Liver (tissue), 9 donors: ENCODE measurements around the gene HOXA5. TPM values are rescaled to one million over a fixed set of nuclear protein-coding genes. Genes with fewer than 3 reads are reported as not detected.

Source experiments
- DNase-seq: peaks from one replicate; pipeline ENCODE4 v3.0.0-alpha.2; 2017; ENCODE audit warnings: low spot score
- H3K27ac ChIP-seq, 2 donors: one replicate each; pipeline ENCODE4 v1.7.0; 2013; ENCODE audit warnings: inconsistent platforms in 2 of 2, low read length in 2 of 2, control low read depth in 1 of 2, low read depth in 1 of 2, mild to moderate bottlenecking in 1 of 2
- H3K27me3 ChIP-seq, 4 donors: one replicate each; pipeline versions ENCODE4 v1.6.1 to v1.7.0; 2013; ENCODE audit warnings: low read length in 3 of 4, inconsistent platforms in 1 of 4, mild to moderate bottlenecking in 1 of 4, moderate library complexity in 1 of 4; ENCODE audit not compliant: control insufficient read depth in 4 of 4, insufficient read depth in 4 of 4
- H3K36me3 ChIP-seq, 4 donors: one replicate each; pipeline versions ENCODE4 v1.6.1 to v1.7.0; 2013; ENCODE audit warnings: low read length in 3 of 4, mild to moderate bottlenecking in 3 of 4, low read depth in 1 of 4, moderate library complexity in 1 of 4; ENCODE audit not compliant: control insufficient read depth in 4 of 4, insufficient read depth in 3 of 4
- H3K4me1 ChIP-seq, 4 donors: one replicate each; pipeline versions ENCODE4 v1.6.1 to v1.7.0; 2013; ENCODE audit warnings: low read length in 3 of 4, mild to moderate bottlenecking in 3 of 4, moderate library complexity in 1 of 4; ENCODE audit not compliant: control insufficient read depth in 4 of 4, insufficient read depth in 4 of 4
- H3K4me3 ChIP-seq, 3 donors: one replicate each; pipeline versions ENCODE4 v1.6.1 to v1.7.0; 2013; ENCODE audit warnings: low read length in 3 of 3, control low read depth in 1 of 3, low read depth in 1 of 3, mild to moderate bottlenecking in 1 of 3
- H3K9ac ChIP-seq, 2 donors: one replicate each; pipeline ENCODE4 v1.7.0; 2013; ENCODE audit warnings: low read length in 2 of 2, mild to moderate bottlenecking in 2 of 2, moderate library complexity in 2 of 2, control low read depth in 1 of 2, low read depth in 1 of 2
- H3K9me3 ChIP-seq, 4 donors: one replicate each; pipeline versions ENCODE4 v1.6.1 to v1.7.0; 2013; ENCODE audit warnings: low read length in 3 of 4; ENCODE audit not compliant: control insufficient read depth in 4 of 4
- ATF3 ChIP-seq: IDR thresholded peaks from 2 replicates; pipeline ENCODE4 v1.6.1; 2016; ENCODE audit warnings: antibody characterized with exemption
- CTCF ChIP-seq: fragments of 150-350 bp; IDR thresholded peaks from 2 replicates; pipeline ENCODE4 v1.5.1; 2017; ENCODE audit warnings: improper control_type of control experiment, low read depth, low read length; ENCODE audit not compliant: missing input control
- EGR1 ChIP-seq, 2 donors: IDR thresholded peaks; 2 replicates each; pipeline ENCODE4 v1.6.1; 2016 to 2018; ENCODE audit warnings: antibody characterized with exemption in 2 of 2, low read depth in 2 of 2
- FOXA1 ChIP-seq: IDR thresholded peaks from 2 replicates; pipeline ENCODE4 v1.6.1; 2016; ENCODE audit warnings: antibody characterized with exemption
- FOXA2 ChIP-seq: IDR thresholded peaks from 2 replicates; pipeline ENCODE4 v1.6.1; 2016; ENCODE audit warnings: antibody characterized with exemption
- GABPA ChIP-seq, 2 donors: IDR thresholded peaks in 1 of 2; conservative IDR thresholded peaks in 1 of 2; 2 replicates each; pipeline ENCODE4 v1.6.1; 2016; ENCODE audit warnings: antibody characterized with exemption in 2 of 2, mild to moderate bottlenecking in 1 of 2, moderate library complexity in 1 of 2
- HNF4A ChIP-seq, 2 donors: conservative IDR thresholded peaks; 2 replicates each; pipeline ENCODE4 v1.6.1; 2016; ENCODE audit warnings: antibody characterized with exemption in 2 of 2, mild to moderate bottlenecking in 2 of 2
- HNF4G ChIP-seq: IDR thresholded peaks from 2 replicates; pipeline ENCODE4 v1.6.1; 2016; ENCODE audit warnings: antibody characterized with exemption
- NR2F2 ChIP-seq: IDR thresholded peaks from 2 replicates; pipeline ENCODE4 v1.6.1; 2016; ENCODE audit warnings: antibody characterized with exemption
- RAD21 ChIP-seq, 2 donors: IDR thresholded peaks; 2 replicates each; pipeline ENCODE4 v1.6.1; 2016; ENCODE audit warnings: antibody characterized with exemption in 2 of 2, mild to moderate bottlenecking in 2 of 2
- REST ChIP-seq: IDR thresholded peaks from 2 replicates; pipeline ENCODE4 v1.6.1; 2016; ENCODE audit warnings: antibody characterized with exemption, mild to moderate bottlenecking
- RXRA ChIP-seq, 2 donors: IDR thresholded peaks; 2 replicates each; pipeline ENCODE4 v1.6.1; 2017 to 2018; ENCODE audit warnings: antibody characterized with exemption in 2 of 2, mild to moderate bottlenecking in 1 of 2
- SP1 ChIP-seq: IDR thresholded peaks from 2 replicates; pipeline ENCODE4 v1.6.1; 2018; ENCODE audit warnings: antibody characterized with exemption, mild to moderate bottlenecking
- TAF1 ChIP-seq: conservative IDR thresholded peaks from 2 replicates; pipeline ENCODE4 v1.6.1; 2016; ENCODE audit warnings: antibody characterized with exemption, mild to moderate bottlenecking
- YY1 ChIP-seq: IDR thresholded peaks from 2 replicates; pipeline ENCODE4 v1.6.1; 2016; ENCODE audit warnings: antibody characterized with exemption, mild to moderate bottlenecking
- ZBTB33 ChIP-seq: IDR thresholded peaks from 2 replicates; pipeline ENCODE4 v1.6.1; 2016; ENCODE audit warnings: antibody characterized with exemption
- WGBS: extraction: QIAGEN DNeasy Blood & Tissue Kit; methylation state at CpG from one replicate; pipeline ENCODE4 v1.1.7; 2013; 5-methylcytosine and 5-hydroxymethylcytosine counted together
- polyA plus RNA-seq, 2 donors: library from polyadenylated mRNA; stranded (reverse) in 1 of 2; unstranded in 1 of 2; fragments of 200-250 nt in 1 of 2; fragments of >200 nt in 1 of 2; fragmentation: Nextera tagmentation in 1 of 2; extraction: Ambion mirVana in 1 of 2; gene quantifications; one replicate each; pipeline versions ENCODE4 v1.2.1 to v1.2.3, GENCODE V29; 2013 to 2015
- total RNA-seq, 2 donors: library from RNA; depleted of rRNA; stranded (reverse); fragments of >200 nt; gene quantifications; one replicate each; pipeline ENCODE4 v1.2.3, GENCODE V29; 2014
- TF ChIP-seq, protein P1 (sequence below): IDR thresholded peaks from 2 replicates; pipeline ENCODE4 v1.6.1; 2016; ENCODE audit warnings: antibody characterized with exemption
- donor health status: healthy.
- donor health status: healthy.
- donor health status: healthy.
- donor health status: healthy.
- donor health status: healthy.

The HOXA5 gene
- total and polyA plus RNA-seq, 4 donors: 0.40 to 2.1 (median 0.66) TPM

DNA sequence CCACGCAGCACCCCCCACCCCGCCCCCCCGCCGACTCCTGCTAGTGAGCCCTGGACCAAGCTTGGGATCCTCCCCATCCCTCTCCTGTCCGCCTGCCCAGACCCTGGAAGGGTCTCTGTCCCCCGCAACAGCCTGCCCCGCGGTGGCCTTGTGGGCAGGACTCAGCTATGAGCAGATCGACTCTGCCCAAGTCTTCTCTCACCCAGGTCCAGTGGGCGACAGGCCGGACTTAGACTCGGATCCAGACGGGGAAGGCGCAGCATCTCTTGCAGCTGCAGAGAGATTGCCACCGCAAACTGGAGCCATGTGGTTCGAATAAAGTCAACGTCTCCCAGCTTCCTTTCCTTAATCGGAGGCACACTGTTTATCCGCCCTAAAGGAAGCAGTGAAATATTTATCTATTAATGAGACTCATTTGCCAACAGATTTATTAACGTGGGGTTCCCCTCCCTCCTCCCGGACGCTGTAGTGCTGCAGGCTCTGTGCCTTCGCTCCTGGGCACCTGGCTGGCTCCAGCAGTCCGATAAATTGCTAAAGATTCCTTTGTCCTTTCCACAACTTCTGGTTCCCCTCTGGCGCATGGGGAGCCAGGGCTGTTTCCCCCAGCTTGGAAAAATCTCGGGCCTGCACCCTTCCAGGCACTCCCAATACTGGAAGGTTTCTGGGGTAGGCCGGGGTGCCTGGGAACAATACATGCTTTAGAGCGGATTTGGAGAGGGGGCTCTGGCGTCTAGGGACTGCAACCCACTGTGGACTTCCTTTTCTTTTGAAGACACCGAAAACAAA is 13.6 kb upstream of the HOXA5 start:
- no peak overlapping the region for H3K4me3 ChIP-seq
- H3K9ac ChIP-seq: no peak overlapping the region
- WGBS: 9% methylated on average over 30 of the region's 30 CpGs
- peaks cover 18 to 56% (median 36%) of the 10 kb centered on the region in 4 donors for H3K27me3 ChIP-seq
- H3K27ac ChIP-seq: no peak overlapping the region
- TF ChIP-seq ZBTB33 (no peak), NR2F2 (no peak), RXRA (IDR thresholded peaks at IDR 0.05) (no peak), HNF4A (conservative IDR thresholded peaks at IDR 0.05) (no peak), CTCF (no peak), HNF4G (no peak), SP1 (no peak), REST (no peak), GABPA (IDR thresholded peaks at IDR 0.05 in 1 of 2, conservative IDR thresholded peaks at IDR 0.05 in 1 of 2) (no peak), FOXA2 (no peak), ATF3 (no peak), RAD21 (IDR thresholded peaks at IDR 0.05) (no peak), TAF1 (no peak), FOXA1 (no peak), EGR1 (IDR thresholded peaks at IDR 0.05; ENCODE audit: low read depth in 2 of 2) (no peak), YY1 (no peak)
- TF ChIP-seq, protein P1, sequence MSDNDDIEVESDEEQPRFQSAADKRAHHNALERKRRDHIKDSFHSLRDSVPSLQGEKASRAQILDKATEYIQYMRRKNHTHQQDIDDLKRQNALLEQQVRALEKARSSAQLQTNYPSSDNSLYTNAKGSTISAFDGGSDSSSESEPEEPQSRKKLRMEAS: no peak
- H3K4me1 ChIP-seq: peaks cover 16 to 34% (median 19%) of the 10 kb centered on the region in 4 donors
- H3K9me3 ChIP-seq: peaks cover 0 to 5% (median 0%) of the 10 kb centered on the region in 4 donors
- DNase-seq: no peak
- no peaks in the 10 kb centered on the region for H3K36me3 ChIP-seq
